Right lobe of liver (tissue), 6 donors: ENCODE data around the gene AHI1. TPM values are rescaled to one million over a fixed set of nuclear protein-coding genes. Genes with fewer than 3 reads are reported as not detected.

ENCODE experiments used
- ATAC-seq, 4 donors: fragments of 200-7000 bp; cut with Tn5 transposase; one replicate each; pipeline ENCODE4 v1.9.1; 2020; ENCODE audit warnings: mild to moderate bottlenecking in 4 of 4, moderate library complexity in 4 of 4
- DNase-seq, 3 donors: peaks; one replicate each; pipeline ENCODE4 v3.0.0-alpha.2; 2020
- H3K27ac ChIP-seq, 3 donors: fragments of 200-600 bp; one replicate each; pipeline ENCODE4 v1.8.0; 2022
- H3K27me3 ChIP-seq, 2 donors: fragments of 200-600 bp; one replicate each; pipeline ENCODE4 v1.8.0; 2022
- H3K36me3 ChIP-seq, 4 donors: fragments of 200-600 bp; sonication (generic) in 1 of 4; one replicate each; pipeline versions ENCODE4 v1.5.1 to v1.8.0; 2017 to 2022; ENCODE audit warnings: control low read depth in 1 of 4
- H3K4me1 ChIP-seq, 4 donors: fragments of 200-600 bp; sonication (generic) in 1 of 4; one replicate each; pipeline versions ENCODE4 v1.5.1 to v1.8.0; 2017 to 2022; ENCODE audit warnings: control low read depth in 1 of 4
- H3K4me3 ChIP-seq, 3 donors: fragments of 200-600 bp; one replicate each; pipeline ENCODE4 v1.8.0; 2022
- H3K9me3 ChIP-seq, 4 donors: fragments of 200-600 bp; sonication (generic) in 1 of 4; one replicate each; pipeline versions ENCODE4 v1.5.1 to v1.8.0; 2017 to 2022; ENCODE audit warnings: control low read depth in 1 of 4
- POLR2A ChIP-seq: fragments of 450-650 bp; IDR thresholded peaks from one replicate; pipeline ENCODE4 v1.6.1; 2017; ENCODE audit warnings: antibody characterized with exemption, mild to moderate bottlenecking
- WGBS: methylation state at CpG from one replicate; pipeline ENCODE4 v1.1.6; 2018; ENCODE audit warnings: low coverage, low lambda C conversion rate; ENCODE audit not compliant: insufficient coverage; ENCODE audit errors: missing lambda C conversion rate; 5-methylcytosine and 5-hydroxymethylcytosine counted together
- intact Hi-C, 2 donors: fragments of 100-400 bp; cut with DNase I; formaldehyde crosslinking; loops; one replicate each; pipeline versions ENCODE4 v1.11.2 to v1.14.1; 2022
- total RNA-seq, 6 experiments: library from RNA; depleted of rRNA in 2 of 6; stranded (reverse); fragments of >200 nt in 2 of 6; fragmentation: NEBNext Ultra II Directional in 3 of 6; extraction: Animal tissue kit (Norgen Biotek cat#: 25700) in 3 of 6; gene quantifications; one replicate each; pipeline versions ENCODE4 v1.1.0 to v1.2.4, GENCODE V29; 2016 to 2023
- TF ChIP-seq, protein P1 (sequence below), 4 donors: fragments of 200-600 bp in 3 of 4; fragments of 450-650 bp in 1 of 4; IDR thresholded peaks; one replicate each; pipeline versions ENCODE4 v1.5.1 to v1.8.0; 2016 to 2022; ENCODE audit warnings: antibody characterized with exemption in 4 of 4, mild to moderate bottlenecking in 2 of 4
- donor health status: DM: no; HTN: yes; CAD: no.
- donor health status: DM: no; HTN: no; CAD: no.
- donor health status: DM: no; HTN: no; CAD: no.
- donor health status: DM: no; HTN: yes; CAD: no.
- donor health status: DM: no; HTN: yes; CAD: no.

AHI1 gene
- total RNA-seq, 6 experiments from 2014 or later, result 4.7 to 9.2 (median 8.0) TPM

DNA sequence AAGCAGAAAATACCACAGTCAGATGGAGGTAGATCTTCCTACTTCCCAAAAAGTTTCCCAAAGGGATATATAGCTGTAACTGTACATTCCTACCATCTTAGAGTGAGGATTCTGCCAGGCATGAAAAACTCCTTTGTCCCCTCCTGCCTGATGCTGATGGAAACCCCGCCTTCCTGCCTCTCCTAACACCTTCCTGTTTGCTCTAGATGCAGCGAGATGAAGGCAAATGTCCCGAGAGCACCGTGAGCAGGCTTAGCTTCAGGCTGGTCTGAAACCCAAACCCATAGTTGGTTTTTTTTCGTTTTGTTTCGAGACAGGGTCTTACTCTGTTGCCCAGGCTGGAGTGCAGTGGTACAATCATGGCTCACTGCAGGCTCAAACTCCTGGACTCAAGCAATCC lies 260.8 kb downstream of the AHI1 start:
- no peaks in the 10 kb centered on the region for H3K27me3 ChIP-seq
- no peak for TF ChIP-seq POLR2A
- TF ChIP-seq, protein P1, sequence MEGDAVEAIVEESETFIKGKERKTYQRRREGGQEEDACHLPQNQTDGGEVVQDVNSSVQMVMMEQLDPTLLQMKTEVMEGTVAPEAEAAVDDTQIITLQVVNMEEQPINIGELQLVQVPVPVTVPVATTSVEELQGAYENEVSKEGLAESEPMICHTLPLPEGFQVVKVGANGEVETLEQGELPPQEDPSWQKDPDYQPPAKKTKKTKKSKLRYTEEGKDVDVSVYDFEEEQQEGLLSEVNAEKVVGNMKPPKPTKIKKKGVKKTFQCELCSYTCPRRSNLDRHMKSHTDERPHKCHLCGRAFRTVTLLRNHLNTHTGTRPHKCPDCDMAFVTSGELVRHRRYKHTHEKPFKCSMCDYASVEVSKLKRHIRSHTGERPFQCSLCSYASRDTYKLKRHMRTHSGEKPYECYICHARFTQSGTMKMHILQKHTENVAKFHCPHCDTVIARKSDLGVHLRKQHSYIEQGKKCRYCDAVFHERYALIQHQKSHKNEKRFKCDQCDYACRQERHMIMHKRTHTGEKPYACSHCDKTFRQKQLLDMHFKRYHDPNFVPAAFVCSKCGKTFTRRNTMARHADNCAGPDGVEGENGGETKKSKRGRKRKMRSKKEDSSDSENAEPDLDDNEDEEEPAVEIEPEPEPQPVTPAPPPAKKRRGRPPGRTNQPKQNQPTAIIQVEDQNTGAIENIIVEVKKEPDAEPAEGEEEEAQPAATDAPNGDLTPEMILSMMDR (IDR thresholded peaks at IDR 0.05), result no peak
- no peaks in the 10 kb centered on the region for H3K36me3 ChIP-seq
- H3K4me3 ChIP-seq, result no peak overlapping the region
- ATAC-seq (no peak), DNase-seq (no peak)
- no peaks in the 10 kb centered on the region for H3K9me3 ChIP-seq
- WGBS, result 40% methylated on average over 5 of the region's 6 CpGs
- H3K4me1 ChIP-seq, result no peaks in the 10 kb centered on the region
- intact Hi-C loops, result no loop called here
- H3K27ac ChIP-seq, result no peak overlapping the region

DNA sequence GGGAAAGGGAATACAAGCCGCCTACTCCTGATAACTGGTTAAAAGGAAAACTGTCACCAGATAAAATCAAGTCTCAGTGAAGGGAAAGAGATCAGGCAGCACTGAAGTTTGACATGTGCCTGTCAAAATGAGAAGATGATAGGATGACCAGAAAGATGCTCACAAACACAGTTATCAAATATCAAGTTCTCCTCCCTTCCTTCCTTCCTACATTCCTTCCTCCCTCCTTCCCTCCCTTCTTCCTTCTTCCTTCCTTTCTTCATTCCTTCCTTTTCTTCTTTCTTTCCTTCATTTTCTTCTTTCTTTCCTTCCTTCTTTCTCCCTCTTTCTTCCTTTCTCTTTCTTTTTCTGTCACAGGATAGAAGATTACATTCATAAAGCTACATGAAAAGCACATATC lies 261.2 kb downstream of the AHI1 start:
- no peaks in the 10 kb centered on the region for H3K9me3 ChIP-seq
- TF ChIP-seq, protein P1 (IDR thresholded peaks at IDR 0.05), result no peak
- TF ChIP-seq POLR2A, result no peak
- no peaks in the 10 kb centered on the region for H3K4me1 ChIP-seq
- ATAC-seq, result no peak
- H3K27me3 ChIP-seq, result no peaks in the 10 kb centered on the region
- H3K4me3 ChIP-seq, result no peak overlapping the region
- intact Hi-C loops, result no loop called here
- H3K36me3 ChIP-seq, result no peaks in the 10 kb centered on the region
- H3K27ac ChIP-seq, result no peak overlapping the region
- 77% methylated on average over 1 of the region's 1 CpG for WGBS
- DNase-seq, result no peak

DNA sequence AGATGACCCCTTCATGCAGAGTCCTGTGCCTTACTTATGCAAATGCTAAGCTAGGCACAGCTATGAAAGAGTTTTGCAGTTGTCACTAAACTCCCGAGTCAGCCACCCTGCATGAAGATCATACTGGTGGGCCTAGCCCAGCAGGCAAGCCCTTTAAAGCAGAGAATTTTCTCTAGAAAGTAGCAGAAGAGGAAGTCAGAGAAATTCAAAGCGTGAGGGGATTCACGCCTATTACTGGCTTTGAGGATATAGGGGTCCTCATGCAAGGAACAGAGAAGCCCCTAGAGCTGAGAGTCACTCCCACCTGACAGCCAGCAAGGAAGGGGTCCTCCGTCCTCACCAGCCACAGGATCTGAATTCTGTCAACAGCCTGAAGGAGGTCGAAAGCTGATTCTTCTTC lies 261.8 kb downstream of the AHI1 start:
- no peak overlapping the region for H3K27ac ChIP-seq
- H3K4me3 ChIP-seq, result no peak overlapping the region
- no peaks in the 10 kb centered on the region for H3K36me3 ChIP-seq
- no peaks in the 10 kb centered on the region for H3K9me3 ChIP-seq
- DNase-seq (no peak), ATAC-seq (no peak)
- TF ChIP-seq POLR2A, result no peak
- TF ChIP-seq, protein P1 (IDR thresholded peaks at IDR 0.05), result no peak
- H3K4me1 ChIP-seq, result no peaks in the 10 kb centered on the region
- H3K27me3 ChIP-seq, result no peaks in the 10 kb centered on the region
- intact Hi-C loops, result no loop called here
- WGBS, result 94% methylated on average over 2 of the region's 5 CpGs

DNA sequence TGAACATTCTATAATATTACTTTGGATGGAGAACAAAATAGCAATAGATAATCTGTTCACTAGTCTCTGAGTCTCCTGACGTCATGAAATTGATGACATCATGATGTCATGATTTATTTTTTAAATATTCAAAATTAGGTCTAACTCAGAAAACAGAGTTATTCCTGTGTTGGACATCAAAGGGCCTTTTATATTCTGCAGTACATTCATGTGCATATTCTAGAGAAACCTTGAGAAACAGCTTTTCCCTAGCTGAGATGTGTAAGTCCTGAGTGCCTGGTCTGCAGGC lies 263.1 kb downstream of the AHI1 start:
- no peak for TF ChIP-seq POLR2A
- TF ChIP-seq, protein P1 (IDR thresholded peaks at IDR 0.05), result no peak
- Histone ChIP-seq H3K4me1 (no peaks in the 10 kb centered on the region), H3K4me3 (no peak overlapping the region), H3K27ac (no peak overlapping the region), H3K9me3 (no peaks in the 10 kb centered on the region), H3K36me3 (no peaks in the 10 kb centered on the region), H3K27me3 (no peaks in the 10 kb centered on the region)
- ATAC-seq (no peak), DNase-seq (no peak)
- intact Hi-C loops, result no loop called here
- 36% methylated on average over 1 of the region's 1 CpG for WGBS
